Prostate gland (tissue), 2 donors: Measurements from ENCODE around the gene ATP5MC2.

Experiments used
- CTCF ChIP-seq, 4 experiments: fragments of 200-600 bp in 2 of 4; fragments of 450-650 bp in 2 of 4; sonication (generic) in 2 of 4; IDR thresholded peaks; 1 replicate in 3 of 4; 2 replicates in 1 of 4; pipeline ENCODE4 v1.5.1; 2016 to 2019; ENCODE audit warnings: antibody characterized with exemption in 4 of 4, mild to moderate bottlenecking in 2 of 4, moderate library complexity in 2 of 4
- POLR2A ChIP-seq: fragments of 450-650 bp; IDR thresholded peaks from one replicate; pipeline ENCODE4 v1.6.1; 2016; ENCODE audit warnings: antibody characterized with exemption, mild to moderate bottlenecking

GRCh38 chr12:53683983-53684382 is 8.1 kb upstream of the ATP5MC2 start:
- TF ChIP-seq CTCF (IDR thresholded peaks at IDR 0.05), result no peak
- no peak for TF ChIP-seq POLR2A
